Measurements from ENCODE around the gene RPS21.

GRCh38 chr20:62413025-62413570 is 26.2 kb downstream of the RPS21 start:
- TF ChIP-seq POLR2A (IDR thresholded peaks at IDR 0.05; ENCODE audit: low read length) = no peak
- no peak for TF ChIP-seq GATA1 (IDR thresholded peaks at IDR 0.05; ENCODE audit: low read depth, low read length)
